GM23338 (cell line): Measurements from ENCODE around the gene COL6A1. TPM values are rescaled to one million over a fixed set of nuclear protein-coding genes. Genes with fewer than 3 reads are reported as not detected.

Experiments used
- ATAC-seq: fragments of 200-7000 bp; cut with Tn5 transposase; 3 replicates; pipeline ENCODE4 v1.9.1; 2020
- DNase-seq: peaks from one replicate; pipeline ENCODE4 v3.0.0-alpha.2; 2015; ENCODE audit warnings: low spot score
- H2AFZ ChIP-seq: fragments of 200-600 bp; sonication (generic); 2 replicates; pipeline ENCODE4 v1.8.0; 2016; ENCODE audit warnings: antibody characterized with exemption, mild to moderate bottlenecking, moderate library complexity
- H3F3A ChIP-seq: fragments of 200-600 bp; sonication (generic); replicated peaks from 2 replicates; pipeline ENCODE4 v1.8.0; 2017; ENCODE audit warnings: antibody characterized with exemption, mixed run types, low read depth
- H3K27ac ChIP-seq: fragments of 200-600 bp; sonication (generic); 2 replicates; pipeline ENCODE4 v1.6.1; 2016; ENCODE audit warnings: low read depth
- H3K27me3 ChIP-seq: fragments of 200-600 bp; sonication (generic); 2 replicates; pipeline ENCODE4 v1.8.0; 2016; ENCODE audit warnings: mild to moderate bottlenecking, mixed run types, moderate library complexity; ENCODE audit not compliant: insufficient read depth
- H3K36me3 ChIP-seq: fragments of 200-600 bp; sonication (generic); 2 replicates; pipeline ENCODE4 v1.8.0; 2016; ENCODE audit warnings: mild to moderate bottlenecking; ENCODE audit not compliant: insufficient read depth
- H3K4me1 ChIP-seq: fragments of 200-600 bp; sonication (generic); 2 replicates; pipeline ENCODE4 v1.8.0; 2016; ENCODE audit warnings: mild to moderate bottlenecking, moderate library complexity; ENCODE audit not compliant: insufficient read depth
- H3K4me2 ChIP-seq: fragments of 200-600 bp; sonication (generic); 2 replicates; pipeline ENCODE4 v1.7.1; 2017; ENCODE audit warnings: mixed run types
- H3K4me3 ChIP-seq: fragments of 200-600 bp; sonication (generic); 2 replicates; pipeline ENCODE4 v1.6.1; 2016; ENCODE audit warnings: mixed run types
- H3K79me2 ChIP-seq: fragments of 200-600 bp; sonication (generic); replicated peaks from 2 replicates; pipeline ENCODE4 v1.8.0; 2017; ENCODE audit warnings: mild to moderate bottlenecking; ENCODE audit not compliant: insufficient read depth
- H3K9me2 ChIP-seq: fragments of 200-600 bp; sonication (generic); 2 replicates; pipeline ENCODE4 v1.8.0; 2017; ENCODE audit not compliant: insufficient read depth
- H4K20me1 ChIP-seq: fragments of 200-600 bp; sonication (generic); replicated peaks from 2 replicates; pipeline ENCODE4 v1.8.0; 2017; ENCODE audit warnings: mild to moderate bottlenecking; ENCODE audit not compliant: insufficient read depth
- H3K27ac Mint-ChIP-seq: 2 replicates; pipeline ENCODE4 v1.8.0; 2020; ENCODE audit warnings: inconsistent platforms, mild to moderate bottlenecking, moderate library complexity, mixed read lengths
- H3K27me3 Mint-ChIP-seq: 3 replicates; pipeline ENCODE4 v1.8.0; 2022; ENCODE audit warnings: low read depth, mild to moderate bottlenecking, moderate library complexity, mixed read lengths, inconsistent platforms; ENCODE audit not compliant: insufficient read depth, poor library complexity
- H3K36me3 Mint-ChIP-seq: 3 replicates; pipeline ENCODE4 v1.8.0; 2021; ENCODE audit warnings: low read depth, mild to moderate bottlenecking, inconsistent platforms, moderate library complexity, mixed read lengths
- H3K4me1 Mint-ChIP-seq: 3 replicates; pipeline ENCODE4 v1.8.0; 2020; ENCODE audit warnings: mild to moderate bottlenecking, inconsistent platforms, mixed read lengths
- H3K4me3 Mint-ChIP-seq: 3 replicates; pipeline ENCODE4 v1.8.0; 2021; ENCODE audit warnings: moderate library complexity, mild to moderate bottlenecking, inconsistent platforms, mixed read lengths
- H3K9me3 Mint-ChIP-seq: 3 replicates; pipeline ENCODE4 v1.8.0; 2020; ENCODE audit warnings: moderate library complexity, mild to moderate bottlenecking, inconsistent platforms, mixed read lengths
- CREB1 ChIP-seq: fragments of 250-450 bp; sonication (Bioruptor Pico); IDR thresholded peaks from 2 replicates; pipeline ENCODE4 v1.5.0; 2020; ENCODE audit warnings: low read depth, mild to moderate bottlenecking, moderate library complexity
- CTCF ChIP-seq, 2 experiments: fragments of 200-600 bp in 1 of 2; sonication (generic) in 1 of 2; conservative IDR thresholded peaks; 2 replicates each; pipeline versions ENCODE4 v1.5.1 to v1.6.1; 2016 to 2017; ENCODE audit warnings: antibody characterized with exemption in 2 of 2, low read depth in 2 of 2, mild to moderate bottlenecking in 2 of 2, moderate library complexity in 1 of 2
- ETS1 ChIP-seq: IDR thresholded peaks from 2 replicates; pipeline ENCODE4 v1.6.1; 2016; ENCODE audit warnings: antibody characterized with exemption
- EZH2 ChIP-seq: fragments of 200-600 bp; sonication (generic); IDR thresholded peaks from one replicate; pipeline ENCODE4 v1.8.0; 2017; ENCODE audit warnings: antibody characterized with exemption, mild to moderate bottlenecking, low read depth; ENCODE audit not compliant: unreplicated experiment
- EZH2phosphoT487 ChIP-seq: fragments of 200-600 bp; sonication (generic); IDR thresholded peaks from one replicate; pipeline ENCODE4 v1.8.1; 2018; ENCODE audit warnings: antibody characterized with exemption; ENCODE audit not compliant: unreplicated experiment
- JUNB ChIP-seq: IDR thresholded peaks from one replicate; pipeline ENCODE4 v1.6.1; 2016; ENCODE audit warnings: antibody characterized with exemption; ENCODE audit not compliant: unreplicated experiment
- NANOG ChIP-seq: IDR thresholded peaks from 2 replicates; pipeline ENCODE4 v1.6.1; 2016; ENCODE audit warnings: antibody characterized with exemption, borderline replicate concordance
- POLR2AphosphoS5 ChIP-seq: IDR thresholded peaks from 2 replicates; pipeline ENCODE4 v1.6.1; 2016; ENCODE audit warnings: antibody characterized with exemption, low read depth
- REST ChIP-seq: IDR thresholded peaks from one replicate; pipeline ENCODE4 v1.6.1; 2018; ENCODE audit warnings: antibody characterized with exemption; ENCODE audit not compliant: unreplicated experiment
- STAT1 ChIP-seq: IDR thresholded peaks from one replicate; pipeline ENCODE4 v1.6.1; 2016; ENCODE audit warnings: antibody characterized with exemption; ENCODE audit not compliant: unreplicated experiment
- ZNF114 ChIP-seq: fragments of 250-450 bp; sonication (Bioruptor Pico); IDR thresholded peaks from 2 replicates; pipeline ENCODE4 v1.5.0; 2020; ENCODE audit warnings: mild to moderate bottlenecking, moderate library complexity
- ZNF331 ChIP-seq: fragments of 250-450 bp; sonication (Bioruptor Pico); IDR thresholded peaks from 2 replicates; pipeline ENCODE4 v1.5.0; 2020; ENCODE audit warnings: low read depth, mild to moderate bottlenecking, moderate library complexity
- ZNF462 ChIP-seq: fragments of 250-450 bp; sonication (Bioruptor Pico); IDR thresholded peaks from 2 replicates; pipeline ENCODE4 v1.5.0; 2020; ENCODE audit warnings: mild to moderate bottlenecking, moderate library complexity
- polyA plus RNA-seq: library from polyadenylated mRNA; unstranded; fragments of >200 nt; fragmentation: Nextera tagmentation; extraction: Ambion mirVana; gene quantifications from 2 replicates; pipeline ENCODE4 v1.2.1, GENCODE V29; 2016
- total RNA-seq: library from RNA; depleted of rRNA; stranded (reverse); fragments of >200 nt; shearing (Covaris generic); gene quantifications from 2 replicates; pipeline ENCODE4 v1.2.3, GENCODE V29; 2014

COL6A1 gene
- total and polyA plus RNA-seq, 2 experiments from 2014 or later: 76.0 to 180 TPM

GRCh38 chr21:46028573-46029091 is 47.1 kb downstream of the COL6A1 start:
- Histone ChIP-seq H3F3A (no peaks in the 10 kb centered on the region), H3K9me2 (no peaks in the 10 kb centered on the region), H2AFZ (no peak overlapping the region), H3K4me3 (no peak overlapping the region), H3K79me2 (no peaks in the 10 kb centered on the region), H4K20me1 (no peaks in the 10 kb centered on the region), H3K27ac (no peak overlapping the region), H3K4me2 (no peak overlapping the region), H3K36me3 (no peaks in the 10 kb centered on the region), H3K27me3 (no peaks in the 10 kb centered on the region), H3K4me1 (no peaks in the 10 kb centered on the region)
- Mint-ChIP-seq H3K9me3 (no peaks in the 10 kb centered on the region; the same call in 2 of the 3 replicates), H3K27ac (no peak overlapping the region), H3K27me3 (peaks cover 5% of the 10 kb centered on the region), H3K4me3 (no peak overlapping the region), H3K4me1 (peaks cover 14% of the 10 kb centered on the region), H3K36me3 (no peaks in the 10 kb centered on the region)
- ATAC-seq (no peak), DNase-seq (no peak)
- TF ChIP-seq POLR2AphosphoS5: no peak
- TF ChIP-seq ETS1: no peak
- no peak for TF ChIP-seq JUNB
- TF ChIP-seq REST: no peak
- TF ChIP-seq EZH2phosphoT487: no peak
- no peak for TF ChIP-seq CTCF (conservative IDR thresholded peaks at IDR 0.05; ENCODE audit: low read depth in 2 of 2)
- TF ChIP-seq ZNF114 (CRISPR knock-in tag): no peak
- no peak for TF ChIP-seq EZH2
- no peak for TF ChIP-seq ZNF331 (CRISPR knock-in tag)
- TF ChIP-seq STAT1: no peak
- TF ChIP-seq CREB1 (CRISPR knock-in tag): no peak
- TF ChIP-seq ZNF462 (CRISPR knock-in tag): no peak
- no peak for TF ChIP-seq NANOG
